ENCODE data around the gene KRTAP10-8.

DNA sequence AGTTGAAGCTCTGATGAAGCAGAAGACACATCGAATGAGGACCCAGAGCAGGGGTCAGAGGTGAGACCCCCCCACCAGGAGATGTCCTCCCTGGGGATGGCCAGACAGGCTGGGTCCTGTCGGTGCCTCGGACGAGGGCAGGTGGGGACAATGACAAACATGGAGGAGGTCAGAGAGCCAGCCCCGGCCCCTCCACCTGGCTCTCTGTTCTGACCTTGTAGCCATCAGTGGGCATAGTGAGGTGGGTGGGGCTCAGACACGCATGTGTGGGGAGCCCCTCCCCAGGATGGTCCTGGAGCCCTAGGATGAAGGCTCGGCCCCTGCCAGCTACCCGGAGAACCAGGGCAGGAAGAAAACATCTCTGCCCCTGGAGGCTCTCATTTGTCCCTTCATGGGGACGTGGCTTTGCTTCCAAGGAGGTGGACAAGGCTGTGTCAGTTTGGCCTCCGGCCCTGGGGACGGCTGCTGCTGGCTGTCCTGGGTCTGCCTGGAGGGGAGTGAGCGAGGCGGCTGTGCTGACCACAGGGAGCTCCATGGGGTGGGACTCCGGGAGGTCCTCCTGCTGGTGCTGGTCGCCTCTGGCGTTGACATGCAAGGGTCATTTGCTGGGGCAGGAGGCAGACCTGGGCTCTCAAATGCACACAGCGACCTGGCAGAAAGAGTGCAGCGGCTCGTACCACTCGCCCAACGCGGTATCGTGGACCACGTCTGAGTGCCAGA, 22.1 kb upstream of the KRTAP10-8 start:
- TF ChIP-seq, protein P1, sequence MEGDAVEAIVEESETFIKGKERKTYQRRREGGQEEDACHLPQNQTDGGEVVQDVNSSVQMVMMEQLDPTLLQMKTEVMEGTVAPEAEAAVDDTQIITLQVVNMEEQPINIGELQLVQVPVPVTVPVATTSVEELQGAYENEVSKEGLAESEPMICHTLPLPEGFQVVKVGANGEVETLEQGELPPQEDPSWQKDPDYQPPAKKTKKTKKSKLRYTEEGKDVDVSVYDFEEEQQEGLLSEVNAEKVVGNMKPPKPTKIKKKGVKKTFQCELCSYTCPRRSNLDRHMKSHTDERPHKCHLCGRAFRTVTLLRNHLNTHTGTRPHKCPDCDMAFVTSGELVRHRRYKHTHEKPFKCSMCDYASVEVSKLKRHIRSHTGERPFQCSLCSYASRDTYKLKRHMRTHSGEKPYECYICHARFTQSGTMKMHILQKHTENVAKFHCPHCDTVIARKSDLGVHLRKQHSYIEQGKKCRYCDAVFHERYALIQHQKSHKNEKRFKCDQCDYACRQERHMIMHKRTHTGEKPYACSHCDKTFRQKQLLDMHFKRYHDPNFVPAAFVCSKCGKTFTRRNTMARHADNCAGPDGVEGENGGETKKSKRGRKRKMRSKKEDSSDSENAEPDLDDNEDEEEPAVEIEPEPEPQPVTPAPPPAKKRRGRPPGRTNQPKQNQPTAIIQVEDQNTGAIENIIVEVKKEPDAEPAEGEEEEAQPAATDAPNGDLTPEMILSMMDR (conservative IDR thresholded peaks at IDR 0.05; ENCODE audit: low read depth in 2 of 2) = no peak
- no peak for TF ChIP-seq EZH2 (IDR thresholded peaks at IDR 0.05; ENCODE audit: low read depth, unreplicated experiment)
- TF ChIP-seq EZH2phosphoT487 (IDR thresholded peaks at IDR 0.05; ENCODE audit: unreplicated experiment) = no peak
- TF ChIP-seq POLR2AphosphoS5 (IDR thresholded peaks at IDR 0.05; ENCODE audit: low read depth) = no peak
- TF ChIP-seq CREB1 (CRISPR knock-in tag; IDR thresholded peaks at IDR 0.05; ENCODE audit: low read depth) = no peak
- TF ChIP-seq, protein P2, sequence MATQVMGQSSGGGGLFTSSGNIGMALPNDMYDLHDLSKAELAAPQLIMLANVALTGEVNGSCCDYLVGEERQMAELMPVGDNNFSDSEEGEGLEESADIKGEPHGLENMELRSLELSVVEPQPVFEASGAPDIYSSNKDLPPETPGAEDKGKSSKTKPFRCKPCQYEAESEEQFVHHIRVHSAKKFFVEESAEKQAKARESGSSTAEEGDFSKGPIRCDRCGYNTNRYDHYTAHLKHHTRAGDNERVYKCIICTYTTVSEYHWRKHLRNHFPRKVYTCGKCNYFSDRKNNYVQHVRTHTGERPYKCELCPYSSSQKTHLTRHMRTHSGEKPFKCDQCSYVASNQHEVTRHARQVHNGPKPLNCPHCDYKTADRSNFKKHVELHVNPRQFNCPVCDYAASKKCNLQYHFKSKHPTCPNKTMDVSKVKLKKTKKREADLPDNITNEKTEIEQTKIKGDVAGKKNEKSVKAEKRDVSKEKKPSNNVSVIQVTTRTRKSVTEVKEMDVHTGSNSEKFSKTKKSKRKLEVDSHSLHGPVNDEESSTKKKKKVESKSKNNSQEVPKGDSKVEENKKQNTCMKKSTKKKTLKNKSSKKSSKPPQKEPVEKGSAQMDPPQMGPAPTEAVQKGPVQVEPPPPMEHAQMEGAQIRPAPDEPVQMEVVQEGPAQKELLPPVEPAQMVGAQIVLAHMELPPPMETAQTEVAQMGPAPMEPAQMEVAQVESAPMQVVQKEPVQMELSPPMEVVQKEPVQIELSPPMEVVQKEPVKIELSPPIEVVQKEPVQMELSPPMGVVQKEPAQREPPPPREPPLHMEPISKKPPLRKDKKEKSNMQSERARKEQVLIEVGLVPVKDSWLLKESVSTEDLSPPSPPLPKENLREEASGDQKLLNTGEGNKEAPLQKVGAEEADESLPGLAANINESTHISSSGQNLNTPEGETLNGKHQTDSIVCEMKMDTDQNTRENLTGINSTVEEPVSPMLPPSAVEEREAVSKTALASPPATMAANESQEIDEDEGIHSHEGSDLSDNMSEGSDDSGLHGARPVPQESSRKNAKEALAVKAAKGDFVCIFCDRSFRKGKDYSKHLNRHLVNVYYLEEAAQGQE (IDR thresholded peaks at IDR 0.05; ENCODE audit: unreplicated experiment) = no peak
- no peak for TF ChIP-seq NANOG (IDR thresholded peaks at IDR 0.05; ENCODE audit: borderline replicate concordance)
- TF ChIP-seq ZNF114 (CRISPR knock-in tag; IDR thresholded peaks at IDR 0.05) = no peak
- TF ChIP-seq, protein P3, sequence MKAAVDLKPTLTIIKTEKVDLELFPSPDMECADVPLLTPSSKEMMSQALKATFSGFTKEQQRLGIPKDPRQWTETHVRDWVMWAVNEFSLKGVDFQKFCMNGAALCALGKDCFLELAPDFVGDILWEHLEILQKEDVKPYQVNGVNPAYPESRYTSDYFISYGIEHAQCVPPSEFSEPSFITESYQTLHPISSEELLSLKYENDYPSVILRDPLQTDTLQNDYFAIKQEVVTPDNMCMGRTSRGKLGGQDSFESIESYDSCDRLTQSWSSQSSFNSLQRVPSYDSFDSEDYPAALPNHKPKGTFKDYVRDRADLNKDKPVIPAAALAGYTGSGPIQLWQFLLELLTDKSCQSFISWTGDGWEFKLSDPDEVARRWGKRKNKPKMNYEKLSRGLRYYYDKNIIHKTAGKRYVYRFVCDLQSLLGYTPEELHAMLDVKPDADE (IDR thresholded peaks at IDR 0.05) = no peak
- TF ChIP-seq, protein P4, sequence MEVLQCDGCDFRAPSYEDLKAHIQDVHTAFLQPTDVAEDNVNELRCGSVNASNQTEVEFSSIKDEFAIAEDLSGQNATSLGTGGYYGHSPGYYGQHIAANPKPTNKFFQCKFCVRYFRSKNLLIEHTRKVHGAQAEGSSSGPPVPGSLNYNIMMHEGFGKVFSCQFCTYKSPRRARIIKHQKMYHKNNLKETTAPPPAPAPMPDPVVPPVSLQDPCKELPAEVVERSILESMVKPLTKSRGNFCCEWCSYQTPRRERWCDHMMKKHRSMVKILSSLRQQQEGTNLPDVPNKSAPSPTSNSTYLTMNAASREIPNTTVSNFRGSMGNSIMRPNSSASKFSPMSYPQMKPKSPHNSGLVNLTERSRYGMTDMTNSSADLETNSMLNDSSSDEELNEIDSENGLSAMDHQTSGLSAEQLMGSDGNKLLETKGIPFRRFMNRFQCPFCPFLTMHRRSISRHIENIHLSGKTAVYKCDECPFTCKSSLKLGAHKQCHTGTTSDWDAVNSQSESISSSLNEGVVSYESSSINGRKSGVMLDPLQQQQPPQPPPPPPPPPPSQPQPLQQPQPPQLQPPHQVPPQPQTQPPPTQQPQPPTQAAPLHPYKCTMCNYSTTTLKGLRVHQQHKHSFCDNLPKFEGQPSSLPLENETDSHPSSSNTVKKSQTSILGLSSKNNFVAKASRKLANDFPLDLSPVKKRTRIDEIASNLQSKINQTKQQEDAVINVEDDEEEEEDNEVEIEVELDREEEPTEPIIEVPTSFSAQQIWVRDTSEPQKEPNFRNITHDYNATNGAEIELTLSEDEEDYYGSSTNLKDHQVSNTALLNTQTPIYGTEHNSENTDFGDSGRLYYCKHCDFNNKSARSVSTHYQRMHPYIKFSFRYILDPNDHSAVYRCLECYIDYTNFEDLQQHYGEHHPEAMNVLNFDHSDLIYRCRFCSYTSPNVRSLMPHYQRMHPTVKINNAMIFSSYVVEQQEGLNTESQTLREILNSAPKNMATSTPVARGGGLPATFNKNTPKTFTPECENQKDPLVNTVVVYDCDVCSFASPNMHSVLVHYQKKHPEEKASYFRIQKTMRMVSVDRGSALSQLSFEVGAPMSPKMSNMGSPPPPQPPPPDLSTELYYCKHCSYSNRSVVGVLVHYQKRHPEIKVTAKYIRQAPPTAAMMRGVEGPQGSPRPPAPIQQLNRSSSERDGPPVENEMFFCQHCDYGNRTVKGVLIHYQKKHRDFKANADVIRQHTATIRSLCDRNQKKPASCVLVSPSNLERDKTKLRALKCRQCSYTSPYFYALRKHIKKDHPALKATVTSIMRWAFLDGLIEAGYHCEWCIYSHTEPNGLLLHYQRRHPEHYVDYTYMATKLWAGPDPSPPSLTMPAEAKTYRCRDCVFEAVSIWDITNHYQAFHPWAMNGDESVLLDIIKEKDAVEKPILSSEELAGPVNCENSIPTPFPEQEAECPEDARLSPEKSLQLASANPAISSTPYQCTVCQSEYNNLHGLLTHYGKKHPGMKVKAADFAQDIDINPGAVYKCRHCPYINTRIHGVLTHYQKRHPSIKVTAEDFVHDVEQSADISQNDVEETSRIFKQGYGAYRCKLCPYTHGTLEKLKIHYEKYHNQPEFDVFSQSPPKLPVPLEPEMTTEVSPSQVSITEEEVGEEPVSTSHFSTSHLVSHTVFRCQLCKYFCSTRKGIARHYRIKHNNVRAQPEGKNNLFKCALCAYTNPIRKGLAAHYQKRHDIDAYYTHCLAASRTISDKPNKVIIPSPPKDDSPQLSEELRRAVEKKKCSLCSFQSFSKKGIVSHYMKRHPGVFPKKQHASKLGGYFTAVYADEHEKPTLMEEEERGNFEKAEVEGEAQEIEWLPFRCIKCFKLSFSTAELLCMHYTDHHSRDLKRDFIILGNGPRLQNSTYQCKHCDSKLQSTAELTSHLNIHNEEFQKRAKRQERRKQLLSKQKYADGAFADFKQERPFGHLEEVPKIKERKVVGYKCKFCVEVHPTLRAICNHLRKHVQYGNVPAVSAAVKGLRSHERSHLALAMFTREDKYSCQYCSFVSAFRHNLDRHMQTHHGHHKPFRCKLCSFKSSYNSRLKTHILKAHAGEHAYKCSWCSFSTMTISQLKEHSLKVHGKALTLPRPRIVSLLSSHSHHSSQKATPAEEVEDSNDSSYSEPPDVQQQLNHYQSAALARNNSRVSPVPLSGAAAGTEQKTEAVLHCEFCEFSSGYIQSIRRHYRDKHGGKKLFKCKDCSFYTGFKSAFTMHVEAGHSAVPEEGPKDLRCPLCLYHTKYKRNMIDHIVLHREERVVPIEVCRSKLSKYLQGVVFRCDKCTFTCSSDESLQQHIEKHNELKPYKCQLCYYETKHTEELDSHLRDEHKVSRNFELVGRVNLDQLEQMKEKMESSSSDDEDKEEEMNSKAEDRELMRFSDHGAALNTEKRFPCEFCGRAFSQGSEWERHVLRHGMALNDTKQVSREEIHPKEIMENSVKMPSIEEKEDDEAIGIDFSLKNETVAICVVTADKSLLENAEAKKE (CRISPR knock-in tag; IDR thresholded peaks at IDR 0.05) = no peak
- no peak for TF ChIP-seq ZNF331 (CRISPR knock-in tag; IDR thresholded peaks at IDR 0.05; ENCODE audit: low read depth)
- no peak for TF ChIP-seq JUNB (IDR thresholded peaks at IDR 0.05; ENCODE audit: unreplicated experiment)
